ENCODE data around the gene RALA.

DNA sequence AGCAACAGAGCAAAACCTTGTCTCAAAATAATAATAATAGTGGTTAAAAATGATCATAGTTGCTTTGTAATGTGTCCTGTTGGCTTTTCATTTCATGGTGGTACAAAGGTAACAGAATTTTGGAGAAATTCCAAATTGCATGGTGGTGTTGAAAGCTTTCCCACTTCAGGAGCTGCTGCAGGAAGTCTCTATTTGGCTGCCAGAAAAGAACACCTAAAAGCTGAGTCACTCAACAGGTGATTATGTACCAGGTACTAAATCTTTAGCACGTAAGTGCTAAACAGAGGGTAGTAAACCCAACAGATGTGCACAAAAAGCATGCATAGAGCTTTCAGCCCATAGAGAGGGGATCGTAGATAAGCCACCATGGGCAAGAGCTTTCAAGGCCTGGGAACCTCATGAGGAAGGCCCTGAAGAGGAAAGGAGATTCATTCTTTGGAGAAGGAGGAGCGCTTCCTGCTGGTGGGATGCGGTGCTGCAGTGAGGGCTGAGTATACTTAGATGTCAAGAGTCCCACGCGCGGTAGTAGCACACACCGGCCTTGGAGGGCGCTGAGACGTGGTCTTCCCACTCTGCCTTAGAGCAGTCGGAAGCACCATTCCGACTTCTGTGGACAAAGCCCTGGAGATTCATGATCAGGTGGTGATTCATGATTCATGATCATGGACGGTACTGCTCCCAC is 118.7 kb downstream of the RALA start:
- TF ChIP-seq MYC (IDR thresholded peaks at IDR 0.05; ENCODE audit: low read depth, low read length): no peak
- TF ChIP-seq, protein P1, sequence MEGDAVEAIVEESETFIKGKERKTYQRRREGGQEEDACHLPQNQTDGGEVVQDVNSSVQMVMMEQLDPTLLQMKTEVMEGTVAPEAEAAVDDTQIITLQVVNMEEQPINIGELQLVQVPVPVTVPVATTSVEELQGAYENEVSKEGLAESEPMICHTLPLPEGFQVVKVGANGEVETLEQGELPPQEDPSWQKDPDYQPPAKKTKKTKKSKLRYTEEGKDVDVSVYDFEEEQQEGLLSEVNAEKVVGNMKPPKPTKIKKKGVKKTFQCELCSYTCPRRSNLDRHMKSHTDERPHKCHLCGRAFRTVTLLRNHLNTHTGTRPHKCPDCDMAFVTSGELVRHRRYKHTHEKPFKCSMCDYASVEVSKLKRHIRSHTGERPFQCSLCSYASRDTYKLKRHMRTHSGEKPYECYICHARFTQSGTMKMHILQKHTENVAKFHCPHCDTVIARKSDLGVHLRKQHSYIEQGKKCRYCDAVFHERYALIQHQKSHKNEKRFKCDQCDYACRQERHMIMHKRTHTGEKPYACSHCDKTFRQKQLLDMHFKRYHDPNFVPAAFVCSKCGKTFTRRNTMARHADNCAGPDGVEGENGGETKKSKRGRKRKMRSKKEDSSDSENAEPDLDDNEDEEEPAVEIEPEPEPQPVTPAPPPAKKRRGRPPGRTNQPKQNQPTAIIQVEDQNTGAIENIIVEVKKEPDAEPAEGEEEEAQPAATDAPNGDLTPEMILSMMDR (IDR thresholded peaks at IDR 0.05; ENCODE audit: low read depth, low read length): peak; percentile 84
- TF ChIP-seq, protein P2, sequence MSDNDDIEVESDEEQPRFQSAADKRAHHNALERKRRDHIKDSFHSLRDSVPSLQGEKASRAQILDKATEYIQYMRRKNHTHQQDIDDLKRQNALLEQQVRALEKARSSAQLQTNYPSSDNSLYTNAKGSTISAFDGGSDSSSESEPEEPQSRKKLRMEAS (IDR thresholded peaks at IDR 0.05; ENCODE audit: low read depth, low read length): no peak

Data from NB4 (cell line).